ENCODE measurements around the gene BOLL.

- TF ChIP-seq CTCF (conservative IDR thresholded peaks at IDR 0.05; ENCODE audit: low read depth, low read length), result no peak
- TF ChIP-seq EZH2 (IDR thresholded peaks at IDR 0.05; ENCODE audit: low read length, unreplicated experiment), result no peak
- no peak for TF ChIP-seq EZH2phosphoT487 (IDR thresholded peaks at IDR 0.05; ENCODE audit: borderline replicate concordance, low read length)
These were observed 42.5 kb upstream of the BOLL start for GRCh38 chr2:197827618-197828017.

All from PC-3 (cell line).